GM21529 (cell line): ENCODE data around the gene OSBPL7.
A peak's percentile ranks its signal among the peaks of the same experiment; 100 is the strongest.

Experiments
- ATAC-seq: cut with Tn5 transposase; IDR thresholded peaks from one replicate; pipeline ENCODE4 v1.9.1; 2021; ENCODE audit not compliant: unreplicated experiment

The OSBPL7 gene

GRCh38 chr17:47821424-47822391, at the start of gene OSBPL7:
Gene OSBPL7, minus strand, starts transcription at chr17:47821794. Its CDS starts 1,516 bp downstream, at chr17:47820278.
- ATAC-seq: peak; percentile 91

GRCh38 chr17:47871048-47871447, 49.5 kb upstream of the OSBPL7 start:
- no peak for ATAC-seq

GRCh38 chr17:47870056-47870455, 48.5 kb upstream of the OSBPL7 start:
- no peak for ATAC-seq

- ATAC-seq: no peak
Observed at GRCh38 chr17:47869114-47869513, 47.5 kb upstream of the OSBPL7 start.

- no peak for ATAC-seq
Observed at GRCh38 chr17:47867813-47868533, 46.4 kb upstream of the OSBPL7 start.

- ATAC-seq: no peak
Observed at GRCh38 chr17:47866941-47867340, 45.3 kb upstream of the OSBPL7 start.

- no peak for ATAC-seq
Observed at GRCh38 chr17:47864791-47865216, 43.2 kb upstream of the OSBPL7 start.

- no peak for ATAC-seq
Observed at GRCh38 chr17:47862621-47863440, 41.2 kb upstream of the OSBPL7 start.

- no peak for ATAC-seq
Observed at GRCh38 chr17:47860386-47860785, 38.8 kb upstream of the OSBPL7 start.

GRCh38 chr17:47857551-47858455, 36.2 kb upstream of the OSBPL7 start:
- no peak for ATAC-seq

- ATAC-seq: no peak
Observed at GRCh38 chr17:47856830-47857229, 35.2 kb upstream of the OSBPL7 start.

- ATAC-seq: no peak
Observed at GRCh38 chr17:47855737-47856136, 34.1 kb upstream of the OSBPL7 start.

- ATAC-seq: no peak
Observed at GRCh38 chr17:47853616-47854015, 32.0 kb upstream of the OSBPL7 start.

GRCh38 chr17:47852113-47852949, 30.7 kb upstream of the OSBPL7 start:
- no peak for ATAC-seq

GRCh38 chr17:47851764-47852112, 30.1 kb upstream of the OSBPL7 start:
- ATAC-seq: no peak

GRCh38 chr17:47850692-47851573, 29.3 kb upstream of the OSBPL7 start, which contains the start of gene SP6:
Gene SP6, minus strand, starts transcription at chr17:47851163. Its CDS starts 2,734 bp downstream, at chr17:47848429.
- no peak for ATAC-seq

GRCh38 chr17:47850373-47850691, 28.7 kb upstream of the OSBPL7 start:
- no peak for ATAC-seq

- ATAC-seq: no peak
Observed at GRCh38 chr17:47848198-47848513, 26.6 kb upstream of the OSBPL7 start.
